A549 (cell line): ENCODE data around the gene ZNF195. TPM values are rescaled to one million over a fixed set of nuclear protein-coding genes. Genes with fewer than 3 reads are reported as not detected.
"Not testable (repeated sequence)": the region's sequence is repeated elsewhere in the genome, so short reads cannot be mapped to it uniquely, and the experiment has no call there.

Experiments used
- ATAC-seq, 2 experiments: fragments of 200-7000 bp in 1 of 2; fragments of >200 bp in 1 of 2; cut with Nextera tagmentation in 1 of 2; cut with Tn5 transposase in 1 of 2; 3 replicates each; pipeline versions ENCODE4 v1.8.0 to v1.9.1; 2018 to 2020; ENCODE audit warnings: mild to moderate bottlenecking in 1 of 2, moderate library complexity in 1 of 2
- CTCF ChIA-PET: fragments of 300-600 bp; sonication (Branson Sonifier 250); formaldehyde crosslinking; extraction: SDS; loops from one replicate; lab custom pipeline; 2021; ENCODE audit warnings: antibody characterized with exemption, inconsistent platforms; lab: Yijun Ruan, JAX
- POLR2A ChIA-PET: fragments of 350-600 bp; formaldehyde crosslinking; extraction: SDS; loops from one replicate; lab custom pipeline; 2021; ENCODE audit warnings: antibody characterized with exemption, inconsistent platforms; lab: Yijun Ruan, JAX
- DNase-seq, 2 experiments: peaks; one replicate each; pipeline versions ENCODE4 v3.0.0 to v3.0.0-alpha.2; 2011 to 2016; ENCODE audit warnings: low read depth in 1 of 2, low spot score in 1 of 2
- FAIRE-seq: peaks from 2 replicates; lab custom pipeline; 2011; peaks lifted over from hg19 to GRCh38; lab: Jason Lieb, UNC
- H3K27ac ChIP-seq, 2 experiments: fragments of >200 bp; sonication (Bioruptor Twin); formaldehyde crosslinking; 3 replicates each; pipeline ENCODE4 v1.5.1; 2016 to 2017
- H3K4me1 ChIP-seq: fragments of >200 bp; sonication (Bioruptor Twin); formaldehyde crosslinking; 3 replicates; pipeline ENCODE4 v1.6.1; 2016
- H3K4me2 ChIP-seq: fragments of >200 bp; sonication (Bioruptor Twin); formaldehyde crosslinking; 3 replicates; pipeline ENCODE4 v1.6.1; 2016
- H3K4me3 ChIP-seq: fragments of >200 bp; sonication (Bioruptor Twin); formaldehyde crosslinking; 3 replicates; pipeline ENCODE4 v1.5.1; 2016
- H3K9me3 ChIP-seq: fragments of >200 bp; sonication (Bioruptor Twin); formaldehyde crosslinking; 3 replicates; pipeline ENCODE4 v1.6.1; 2016
- CTCF ChIP-seq: fragments of >200 bp; sonication (Bioruptor Twin); formaldehyde crosslinking; IDR thresholded peaks from 3 replicates; pipeline ENCODE4 v1.5.1; 2016
- E2F6 ChIP-seq: IDR thresholded peaks from 2 replicates; pipeline ENCODE4 v1.6.1; 2012; ENCODE audit warnings: low read depth, borderline replicate concordance
- ELK1 ChIP-seq: fragments of 150-350 bp; IDR thresholded peaks from 2 replicates; pipeline ENCODE4 v1.6.1; 2014; ENCODE audit warnings: low read depth, mild to moderate bottlenecking, low read length
- HES2 ChIP-seq: fragments of >200 bp; sonication (Bioruptor Twin); formaldehyde crosslinking; IDR thresholded peaks from 2 replicates; pipeline ENCODE4 v1.6.1; 2016
- HMGXB4 ChIP-seq: fragments of 250-450 bp; sonication (Bioruptor Pico); IDR thresholded peaks from 2 replicates; pipeline ENCODE4 v1.5.0; 2021; ENCODE audit warnings: mild to moderate bottlenecking, moderate library complexity, borderline replicate concordance
- HOXB5 ChIP-seq: fragments of 250-450 bp; sonication (Bioruptor Pico); IDR thresholded peaks from 2 replicates; pipeline ENCODE4 v1.5.0; 2020; ENCODE audit warnings: mild to moderate bottlenecking, moderate library complexity
- JUN ChIP-seq, 2 experiments: fragments of >200 bp; sonication (Bioruptor Twin); formaldehyde crosslinking; IDR thresholded peaks; 2 replicates in 1 of 2; 3 replicates in 1 of 2; pipeline ENCODE4 v1.6.1; 2016 to 2017
- KDM1A ChIP-seq: fragments of 200-600 bp; sonication (generic); IDR thresholded peaks from 2 replicates; pipeline ENCODE4 v1.6.1; 2016; ENCODE audit warnings: low read depth, mild to moderate bottlenecking
- KDM5A ChIP-seq: fragments of 200-600 bp; sonication (generic); IDR thresholded peaks from 2 replicates; pipeline ENCODE4 v1.6.1; 2016; ENCODE audit warnings: antibody characterized with exemption, mild to moderate bottlenecking
- MAX ChIP-seq: IDR thresholded peaks from 2 replicates; pipeline ENCODE4 v1.6.1; 2012
- MYC ChIP-seq: IDR thresholded peaks from 2 replicates; pipeline ENCODE4 v1.6.1; 2012; ENCODE audit warnings: mild to moderate bottlenecking, inconsistent platforms, low read length, improper control_type of control experiment, borderline replicate concordance
- NFE2L2 ChIP-seq: fragments of 150-350 bp; conservative IDR thresholded peaks from 2 replicates; pipeline ENCODE4 v1.6.1; 2014; ENCODE audit warnings: low read length
- NPAS2 ChIP-seq: fragments of 250-450 bp; sonication (Bioruptor Pico); IDR thresholded peaks from 2 replicates; pipeline ENCODE4 v1.8.0; 2022; ENCODE audit warnings: mild to moderate bottlenecking, moderate library complexity, borderline replicate concordance
- PBX3 ChIP-seq: IDR thresholded peaks from 2 replicates; pipeline ENCODE4 v1.6.1; 2012
- PHF8 ChIP-seq: fragments of 200-600 bp; sonication (generic); IDR thresholded peaks from 2 replicates; pipeline ENCODE4 v1.6.1; 2016; ENCODE audit warnings: low read depth, mild to moderate bottlenecking, antibody characterized with exemption, moderate library complexity, borderline replicate concordance
- POLR2A ChIP-seq: IDR thresholded peaks from 2 replicates; pipeline ENCODE4 v1.6.1; 2012; ENCODE audit warnings: mild to moderate bottlenecking, low read length
- RNF2 ChIP-seq: fragments of 200-600 bp; sonication (generic); IDR thresholded peaks from 2 replicates; pipeline ENCODE4 v1.6.1; 2016; ENCODE audit warnings: low read depth, mild to moderate bottlenecking, antibody characterized with exemption, moderate library complexity, borderline replicate concordance
- TP53 ChIP-seq: fragments of 250-450 bp; sonication (Bioruptor Pico); IDR thresholded peaks from 2 replicates; pipeline ENCODE4 v1.5.0; 2021; ENCODE audit warnings: mild to moderate bottlenecking, moderate library complexity
- WGBS: methylation state at CpG from one replicate; pipeline ENCODE4 v1.1.6; 2017; ENCODE audit errors: missing lambda C conversion rate; 5-methylcytosine and 5-hydroxymethylcytosine counted together
- polyA minus RNA-seq: library from RNA; depleted of rRNA, polyadenylated mRNA; stranded (reverse); fragments of >200 nt; gene quantifications from 2 replicates; pipeline ENCODE4 v1.2.3, GENCODE V29; 2011; rRNA and poly(A)+ RNA removed
- polyA plus RNA-seq, 4 experiments: library from polyadenylated mRNA; depleted of rRNA in 3 of 4; stranded (reverse); fragments of >200 nt; fragmentation: RNase III in 1 of 4; extraction: RNeasy Plus Mini Kit Qiagen cat#74134 plus additional on column Dnase treatment in 1 of 4; gene quantifications; 2 replicates in 3 of 4; 3 replicates in 1 of 4; pipeline ENCODE4 v1.2.3, GENCODE V29; 2011 to 2017
- TF ChIP-seq, protein P1 (sequence below): fragments of 450-650 bp; IDR thresholded peaks from 2 replicates; pipeline ENCODE4 v1.6.1; 2014; ENCODE audit warnings: antibody characterized with exemption
- TF ChIP-seq, protein P2 (sequence below): fragments of >200 bp; sonication (Bioruptor Twin); formaldehyde crosslinking; IDR thresholded peaks from 3 replicates; pipeline ENCODE4 v1.6.1; 2016

Gene ZNF195
- polyA plus RNA-seq (2011; rRNA removed) (30.1 and 30.9 TPM in 2 replicates), polyA plus RNA-seq (2017; fragmentation: RNase III; extraction: RNeasy Plus Mini Kit Qiagen cat#74134 plus additional on column Dnase treatment) (17.3 to 22.0 TPM (median 21.8 TPM) in 3 replicates), polyA minus RNA-seq (29.7 and 38.7 TPM in 2 replicates)
- polyA plus RNA-seq (2012; cell fraction: cytosol; rRNA removed) = 12.3 and 12.7 TPM in 2 replicates
- 21.7 and 25.3 TPM in 2 replicates for polyA plus RNA-seq (2012; cell fraction: nucleus; rRNA removed)

DNA sequence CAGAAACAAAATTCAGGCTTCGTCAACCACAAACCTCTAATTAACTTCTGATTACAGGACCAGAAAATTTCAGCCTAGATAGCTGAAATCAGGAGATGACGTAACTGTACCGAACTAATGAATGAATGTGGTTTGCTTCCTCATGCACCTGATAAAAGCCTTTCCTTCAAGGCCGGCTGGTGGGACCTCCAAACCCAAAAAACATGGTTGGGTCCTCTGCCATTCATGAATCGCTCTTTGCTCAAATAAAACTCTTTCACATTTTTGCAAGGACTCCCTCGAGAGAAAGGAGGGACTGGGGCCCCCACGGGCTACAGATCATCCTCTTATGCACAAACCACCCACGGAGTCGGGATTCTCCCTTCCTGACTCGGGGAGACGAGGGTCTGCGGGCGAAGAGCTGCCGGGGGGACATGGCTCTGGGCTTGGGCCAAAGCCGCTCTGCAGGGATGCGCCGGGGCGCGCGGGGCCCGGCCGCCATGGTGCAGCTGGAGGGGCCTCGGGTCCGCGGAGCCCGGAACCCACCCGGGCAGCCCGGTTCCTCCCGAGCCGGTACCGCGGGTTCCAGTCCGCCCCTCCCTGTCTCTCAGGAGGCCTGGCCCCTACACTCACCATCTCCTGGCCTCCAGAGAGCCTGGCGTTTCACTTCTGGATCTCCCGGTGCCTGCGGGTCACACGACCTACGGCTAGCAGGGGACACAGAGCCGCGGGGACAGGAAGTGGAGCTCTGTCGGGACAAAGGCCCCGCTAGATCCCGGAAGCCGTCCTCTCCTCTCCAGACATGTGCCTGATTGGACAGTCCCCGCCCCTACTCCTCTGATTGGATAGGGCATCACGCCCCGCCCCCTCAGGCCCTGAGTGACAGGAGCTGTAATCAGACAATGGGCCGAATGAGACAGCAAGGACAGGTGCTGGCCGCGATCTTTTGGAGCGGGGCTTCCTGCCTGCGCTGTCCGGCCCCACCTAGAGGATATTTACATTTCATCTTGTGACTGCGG is at the start of gene ZNF195:
Gene ZNF195 (minus strand): TSS at position 721 of the 998 bp plus-strand sequence. CDS start 106 bp downstream, at position 615.
- Histone ChIP-seq H3K4me2 (peak within 1 kb of the TSS; percentile 71), H3K4me3 (peak within 1 kb of the TSS; percentile 94), H3K27ac (peak within 1 kb of the TSS; percentile 89 to 99), H3K9me3 (peaks cover 49% of the 10 kb centered on the region), H3K4me1 (no peaks in the 10 kb centered on the region)
- TF ChIP-seq KDM1A (no peak), KDM5A (peak; percentile 67; the same call in 1 of the 2 replicates), E2F6 (peak; percentile 54; the same call in 1 of the 2 replicates), NFE2L2 (no peak), MAX (peak; percentile 88), JUN (IDR thresholded peaks at IDR 0.05) (peak in 1 of 2 experiments; percentile 93; a peak in 3 of 5 replicates), NPAS2 (CRISPR knock-in tag) (no peak), PBX3 (peak; percentile 90), CTCF (no peak), MYC (peak; percentile 74), POLR2A (peak; percentile 90), RNF2 (no peak), HMGXB4 (CRISPR knock-in tag) (no peak), ELK1 (no peak), TP53 (no peak), PHF8 (peak; percentile 86), HOXB5 (no peak), HES2 (no peak)
- TF ChIP-seq, protein P1, sequence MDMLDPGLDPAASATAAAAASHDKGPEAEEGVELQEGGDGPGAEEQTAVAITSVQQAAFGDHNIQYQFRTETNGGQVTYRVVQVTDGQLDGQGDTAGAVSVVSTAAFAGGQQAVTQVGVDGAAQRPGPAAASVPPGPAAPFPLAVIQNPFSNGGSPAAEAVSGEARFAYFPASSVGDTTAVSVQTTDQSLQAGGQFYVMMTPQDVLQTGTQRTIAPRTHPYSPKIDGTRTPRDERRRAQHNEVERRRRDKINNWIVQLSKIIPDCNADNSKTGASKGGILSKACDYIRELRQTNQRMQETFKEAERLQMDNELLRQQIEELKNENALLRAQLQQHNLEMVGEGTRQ = 0 out of 2 replicates have a peak, but pooled peaks have one; percentile 30
- TF ChIP-seq, protein P2, sequence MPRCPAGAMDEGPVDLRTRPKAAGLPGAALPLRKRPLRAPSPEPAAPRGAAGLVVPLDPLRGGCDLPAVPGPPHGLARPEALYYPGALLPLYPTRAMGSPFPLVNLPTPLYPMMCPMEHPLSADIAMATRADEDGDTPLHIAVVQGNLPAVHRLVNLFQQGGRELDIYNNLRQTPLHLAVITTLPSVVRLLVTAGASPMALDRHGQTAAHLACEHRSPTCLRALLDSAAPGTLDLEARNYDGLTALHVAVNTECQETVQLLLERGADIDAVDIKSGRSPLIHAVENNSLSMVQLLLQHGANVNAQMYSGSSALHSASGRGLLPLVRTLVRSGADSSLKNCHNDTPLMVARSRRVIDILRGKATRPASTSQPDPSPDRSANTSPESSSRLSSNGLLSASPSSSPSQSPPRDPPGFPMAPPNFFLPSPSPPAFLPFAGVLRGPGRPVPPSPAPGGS = peak; percentile 62; the same call in 1 of the 3 replicates
- peak; percentile 99 for DNase-seq
- ATAC-seq = peak; percentile 100
- no peak for FAIRE-seq
- ChIA-PET CTCF (interaction anchor here (0.7 to 1.9 kb wide), 2 partner anchors 30 to 287 kb away, joined by 3 to 6 read pairs; no protein-coding TSS in a partner anchor), POLR2A (interaction anchor here (0.7 to 1.4 kb wide), 7 partner anchors 14 to 449 kb away, joined by 3 to 8 read pairs (median 4); partner anchors contain the start of gene PHLDA2)
- 7% methylated on average over 26 of the region's 54 CpGs for WGBS

GRCh38 chr11:3428076-3428475 is 49.1 kb upstream of the ZNF195 start:
- H3K9me3 ChIP-seq, CTCF ChIA-PET, H3K4me2 ChIP-seq, DNase-seq, H3K4me3 ChIP-seq, H3K4me1 ChIP-seq, FAIRE-seq, H3K27ac ChIP-seq, ATAC-seq, POLR2A ChIA-PET: not testable (repeated sequence)
- 55% methylated on average over 10 of the region's 10 CpGs for WGBS
